Dendritic cell treated with granulocyte-macrophage colony-stimulating factor and Interleukin-4, amounts not matched to agents 40 ng/mL and 50 ng/mL, for 4 days (primary cell): ENCODE results near the gene BPTF.
"Not testable (repeated sequence)": the region's sequence is repeated elsewhere in the genome, so short reads cannot be mapped to it uniquely, and the experiment has no call there.

Experiments
- H3K27ac Mint-ChIP-seq: one replicate; pipeline ENCODE4 v1.8.0; 2022; ENCODE audit warnings: mild to moderate bottlenecking, mixed read lengths
- H3K27me3 Mint-ChIP-seq: one replicate; pipeline ENCODE4 v1.8.0; 2022; ENCODE audit warnings: mild to moderate bottlenecking, mixed read lengths
- H3K36me3 Mint-ChIP-seq: one replicate; pipeline ENCODE4 v1.8.0; 2022; ENCODE audit warnings: low read depth, mixed read lengths
- H3K4me1 Mint-ChIP-seq: one replicate; pipeline ENCODE4 v1.8.0; 2022; ENCODE audit warnings: low read depth, mixed read lengths
- H3K4me3 Mint-ChIP-seq: one replicate; pipeline ENCODE4 v1.8.0; 2022; ENCODE audit warnings: mild to moderate bottlenecking, moderate library complexity, mixed read lengths
- H3K9me3 Mint-ChIP-seq: one replicate; pipeline ENCODE4 v1.8.0; 2022; ENCODE audit warnings: mixed read lengths
- intact Hi-C: fragments of 100-400 bp; cut with micrococcal nuclease; formaldehyde crosslinking; loops from one replicate; pipeline ENCODE4 v1.15.0; 2022

The BPTF gene

GRCh38 chr17:67998466-67998865 lies 173.2 kb downstream of the BPTF start:
- H3K27ac Mint-ChIP-seq: peak overlapping the region; percentile 42
- intact Hi-C loops: no loop called here
- H3K36me3 Mint-ChIP-seq: peaks cover 22% of the 10 kb centered on the region
- no peaks in the 10 kb centered on the region for H3K9me3 Mint-ChIP-seq
- H3K4me1 Mint-ChIP-seq: peaks cover 37% of the 10 kb centered on the region
- H3K27me3 Mint-ChIP-seq: peaks cover 39% of the 10 kb centered on the region
- H3K4me3 Mint-ChIP-seq: no peak overlapping the region

GRCh38 chr17:67999291-67999911 lies 174.1 kb downstream of the BPTF start:
- Mint-ChIP-seq H3K27ac (peak overlapping the region; percentile 42), H3K9me3 (no peaks in the 10 kb centered on the region), H3K36me3 (peaks cover 15% of the 10 kb centered on the region), H3K4me3 (no peak overlapping the region), H3K4me1 (peaks cover 30% of the 10 kb centered on the region), H3K27me3 (peaks cover 36% of the 10 kb centered on the region)
- intact Hi-C loops: no loop called here

- intact Hi-C loops: no loop called here
- no peaks in the 10 kb centered on the region for H3K9me3 Mint-ChIP-seq
- H3K27me3 Mint-ChIP-seq: peaks cover 2% of the 10 kb centered on the region
- H3K4me3 Mint-ChIP-seq: no peak overlapping the region
- H3K27ac Mint-ChIP-seq: no peak overlapping the region
- H3K4me1 Mint-ChIP-seq: no peaks in the 10 kb centered on the region
- no peaks in the 10 kb centered on the region for H3K36me3 Mint-ChIP-seq
Observed at GRCh38 chr17:68004201-68004600, 178.9 kb downstream of the BPTF start.

GRCh38 chr17:68006797-68007196 lies 181.5 kb downstream of the BPTF start:
- H3K36me3 Mint-ChIP-seq: no peaks in the 10 kb centered on the region
- peaks cover 5% of the 10 kb centered on the region for H3K4me1 Mint-ChIP-seq
- intact Hi-C loops: no loop called here
- no peak overlapping the region for H3K27ac Mint-ChIP-seq
- no peak overlapping the region for H3K4me3 Mint-ChIP-seq
- H3K27me3 Mint-ChIP-seq: no peaks in the 10 kb centered on the region
- no peaks in the 10 kb centered on the region for H3K9me3 Mint-ChIP-seq

- peaks cover 4% of the 10 kb centered on the region for H3K27me3 Mint-ChIP-seq
- intact Hi-C loops: loop anchor here (2.0 kb wide), 1 partner anchor 18 kb away; no protein-coding TSS in a partner anchor
- H3K36me3 Mint-ChIP-seq: no peaks in the 10 kb centered on the region
- no peaks in the 10 kb centered on the region for H3K9me3 Mint-ChIP-seq
- peak overlapping the region; percentile 52 for H3K4me3 Mint-ChIP-seq
- H3K27ac Mint-ChIP-seq: peak overlapping the region; percentile 23
- peaks cover 11% of the 10 kb centered on the region for H3K4me1 Mint-ChIP-seq
Observed at GRCh38 chr17:68011199-68011665, 185.9 kb downstream of the BPTF start.

- intact Hi-C loops: no loop called here
Observed at GRCh38 chr17:68013385-68013784, 188.1 kb downstream of the BPTF start.

GRCh38 chr17:68015081-68015723 lies 189.9 kb downstream of the BPTF start:
- H3K27me3 Mint-ChIP-seq: peaks cover 4% of the 10 kb centered on the region
- peaks cover 4% of the 10 kb centered on the region for H3K36me3 Mint-ChIP-seq
- H3K9me3 Mint-ChIP-seq: no peaks in the 10 kb centered on the region
- H3K27ac Mint-ChIP-seq: no peak overlapping the region
- no peak overlapping the region for H3K4me3 Mint-ChIP-seq
- intact Hi-C loops: no loop called here
- H3K4me1 Mint-ChIP-seq: peaks cover 21% of the 10 kb centered on the region

More at GRCh38 chr17:68013385-68013784, 188.1 kb downstream of the BPTF start:
- no peaks in the 10 kb centered on the region for H3K9me3 Mint-ChIP-seq
- peaks cover 4% of the 10 kb centered on the region for H3K27me3 Mint-ChIP-seq
- H3K27ac Mint-ChIP-seq: no peak overlapping the region
- H3K4me1 Mint-ChIP-seq: peaks cover 11% of the 10 kb centered on the region
- no peak overlapping the region for H3K4me3 Mint-ChIP-seq
- no peaks in the 10 kb centered on the region for H3K36me3 Mint-ChIP-seq

GRCh38 chr17:68016838-68017237 lies 191.5 kb downstream of the BPTF start:
- Mint-ChIP-seq H3K4me3 (no peak overlapping the region), H3K27ac (no peak overlapping the region), H3K27me3 (peaks cover 4% of the 10 kb centered on the region), H3K36me3 (peaks cover 8% of the 10 kb centered on the region), H3K4me1 (peaks cover 23% of the 10 kb centered on the region), H3K9me3 (no peaks in the 10 kb centered on the region)
- intact Hi-C loops: no loop called here

GRCh38 chr17:68018493-68018892 lies 193.2 kb downstream of the BPTF start:
- H3K9me3 Mint-ChIP-seq, H3K4me3 Mint-ChIP-seq, intact Hi-C loops, H3K36me3 Mint-ChIP-seq, H3K27ac Mint-ChIP-seq, H3K27me3 Mint-ChIP-seq: not testable (repeated sequence)
- H3K4me1 Mint-ChIP-seq: peaks cover 19% of the 10 kb centered on the region

GRCh38 chr17:68019336-68019674 lies 194.0 kb downstream of the BPTF start:
- Mint-ChIP-seq H3K27me3 (peaks cover 4% of the 10 kb centered on the region), H3K4me1 (peaks cover 17% of the 10 kb centered on the region), H3K4me3 (no peak overlapping the region), H3K27ac (peak overlapping the region; percentile 91), H3K9me3 (no peaks in the 10 kb centered on the region), H3K36me3 (peaks cover 8% of the 10 kb centered on the region)
- intact Hi-C loops: no loop called here

GRCh38 chr17:68019675-68020408 lies 194.5 kb downstream of the BPTF start:
- H3K27me3 Mint-ChIP-seq: peaks cover 1% of the 10 kb centered on the region
- peak overlapping the region; percentile 91 for H3K4me3 Mint-ChIP-seq
- no peaks in the 10 kb centered on the region for H3K9me3 Mint-ChIP-seq
- H3K4me1 Mint-ChIP-seq: peaks cover 17% of the 10 kb centered on the region
- H3K36me3 Mint-ChIP-seq: peaks cover 8% of the 10 kb centered on the region
- intact Hi-C loops: loop anchor here (2.0 kb wide), 1 partner anchor 15 kb away; the partner anchor contains the start of gene KPNA2
- H3K27ac Mint-ChIP-seq: peak overlapping the region; percentile 91

GRCh38 chr17:68020409-68020756 lies 195.1 kb downstream of the BPTF start:
- Mint-ChIP-seq H3K9me3 (no peaks in the 10 kb centered on the region), H3K4me3 (peak overlapping the region; percentile 91), H3K27me3 (no peaks in the 10 kb centered on the region), H3K27ac (peak overlapping the region; percentile 91), H3K4me1 (peaks cover 17% of the 10 kb centered on the region), H3K36me3 (peaks cover 8% of the 10 kb centered on the region)
- intact Hi-C loops: loop anchor here (2.0 kb wide), 1 partner anchor 14 kb away; the partner anchor contains the start of gene KPNA2

- H3K36me3 Mint-ChIP-seq, H3K27me3 Mint-ChIP-seq, H3K9me3 Mint-ChIP-seq: not testable (repeated sequence)
- Mint-ChIP-seq H3K4me1 (peaks cover 17% of the 10 kb centered on the region), H3K4me3 (peak overlapping the region; percentile 91), H3K27ac (peak overlapping the region; percentile 91)
- intact Hi-C loops: loop anchor here (2.0 kb wide), 1 partner anchor 14 kb away; the partner anchor contains the start of gene KPNA2
Observed at GRCh38 chr17:68020791-68021190, 195.5 kb downstream of the BPTF start.

GRCh38 chr17:68021963-68022362 lies 196.7 kb downstream of the BPTF start:
- Mint-ChIP-seq H3K9me3 (no peaks in the 10 kb centered on the region), H3K27ac (no peak overlapping the region), H3K27me3 (no peaks in the 10 kb centered on the region), H3K4me3 (no peak overlapping the region), H3K4me1 (peaks cover 17% of the 10 kb centered on the region), H3K36me3 (peaks cover 8% of the 10 kb centered on the region)
- intact Hi-C loops: loop anchor here (2.0 kb wide), 1 partner anchor 13 kb away; the partner anchor contains the start of gene KPNA2
